A549 (cell line): ENCODE data around the gene TMED7. TPM values are rescaled to one million over a fixed set of nuclear protein-coding genes. Genes with fewer than 3 reads are reported as not detected.

Experiments used
- ATAC-seq, 2 experiments: fragments of 200-7000 bp in 1 of 2; fragments of >200 bp in 1 of 2; cut with Nextera tagmentation in 1 of 2; cut with Tn5 transposase in 1 of 2; 3 replicates each; pipeline versions ENCODE4 v1.8.0 to v1.9.1; 2018 to 2020; ENCODE audit warnings: mild to moderate bottlenecking in 1 of 2, moderate library complexity in 1 of 2
- CTCF ChIA-PET: fragments of 300-600 bp; sonication (Branson Sonifier 250); formaldehyde crosslinking; extraction: SDS; loops from one replicate; lab custom pipeline; 2021; ENCODE audit warnings: antibody characterized with exemption, inconsistent platforms; lab: Yijun Ruan, JAX
- POLR2A ChIA-PET: fragments of 350-600 bp; formaldehyde crosslinking; extraction: SDS; loops from one replicate; lab custom pipeline; 2021; ENCODE audit warnings: antibody characterized with exemption, inconsistent platforms; lab: Yijun Ruan, JAX
- DNase-seq, 2 experiments: peaks; one replicate each; pipeline versions ENCODE4 v3.0.0 to v3.0.0-alpha.2; 2011 to 2016; ENCODE audit warnings: low read depth in 1 of 2, low spot score in 1 of 2
- FAIRE-seq: peaks from 2 replicates; lab custom pipeline; 2011; peaks lifted over from hg19 to GRCh38; lab: Jason Lieb, UNC
- H3K27ac ChIP-seq, 2 experiments: fragments of >200 bp; sonication (Bioruptor Twin); formaldehyde crosslinking; 3 replicates each; pipeline ENCODE4 v1.5.1; 2016 to 2017
- H3K4me1 ChIP-seq: fragments of >200 bp; sonication (Bioruptor Twin); formaldehyde crosslinking; 3 replicates; pipeline ENCODE4 v1.6.1; 2016
- H3K4me2 ChIP-seq: fragments of >200 bp; sonication (Bioruptor Twin); formaldehyde crosslinking; 3 replicates; pipeline ENCODE4 v1.6.1; 2016
- H3K4me3 ChIP-seq: fragments of >200 bp; sonication (Bioruptor Twin); formaldehyde crosslinking; 3 replicates; pipeline ENCODE4 v1.5.1; 2016
- H3K9me3 ChIP-seq: fragments of >200 bp; sonication (Bioruptor Twin); formaldehyde crosslinking; 3 replicates; pipeline ENCODE4 v1.6.1; 2016
- BHLHE40 ChIP-seq: IDR thresholded peaks from 2 replicates; pipeline ENCODE4 v1.6.1; 2012; ENCODE audit warnings: low read depth, low read length, inconsistent platforms
- CHD2 ChIP-seq: fragments of 150-350 bp; IDR thresholded peaks from 2 replicates; pipeline ENCODE4 v1.6.1; 2014; ENCODE audit warnings: low read length; ENCODE audit not compliant: partially characterized antibody
- CHD4 ChIP-seq: fragments of 200-600 bp; sonication (generic); IDR thresholded peaks from 2 replicates; pipeline ENCODE4 v1.6.1; 2016; ENCODE audit warnings: antibody characterized with exemption, mild to moderate bottlenecking, borderline replicate concordance
- EHF ChIP-seq: fragments of 250-450 bp; sonication (Bioruptor Pico); IDR thresholded peaks from 2 replicates; pipeline ENCODE4 v1.5.0; 2020; ENCODE audit warnings: mild to moderate bottlenecking
- FOSB ChIP-seq: fragments of 250-450 bp; sonication (Bioruptor Pico); IDR thresholded peaks from 2 replicates; pipeline ENCODE4 v1.5.0; 2020; ENCODE audit warnings: mild to moderate bottlenecking, moderate library complexity
- HEYL ChIP-seq: fragments of 250-450 bp; sonication (Bioruptor Pico); IDR thresholded peaks from 2 replicates; pipeline ENCODE4 v1.8.0; 2021; ENCODE audit warnings: mild to moderate bottlenecking, moderate library complexity
- HOXA7 ChIP-seq: fragments of 250-450 bp; sonication (Bioruptor Pico); IDR thresholded peaks from 2 replicates; pipeline ENCODE4 v1.5.0; 2020; ENCODE audit warnings: mild to moderate bottlenecking, moderate library complexity
- HOXB13 ChIP-seq: fragments of 250-450 bp; sonication (Bioruptor Pico); IDR thresholded peaks from 2 replicates; pipeline ENCODE4 v1.5.0; 2020; ENCODE audit warnings: low read depth, mild to moderate bottlenecking, moderate library complexity
- JUN ChIP-seq, 2 experiments: fragments of >200 bp; sonication (Bioruptor Twin); formaldehyde crosslinking; IDR thresholded peaks; 2 replicates in 1 of 2; 3 replicates in 1 of 2; pipeline ENCODE4 v1.6.1; 2016 to 2017
- MAFK ChIP-seq: fragments of 450-650 bp; IDR thresholded peaks from 2 replicates; pipeline ENCODE4 v1.6.1; 2014; ENCODE audit not compliant: partially characterized antibody
- MYC ChIP-seq: IDR thresholded peaks from 2 replicates; pipeline ENCODE4 v1.6.1; 2012; ENCODE audit warnings: mild to moderate bottlenecking, inconsistent platforms, low read length, improper control_type of control experiment, borderline replicate concordance
- NPAS2 ChIP-seq: fragments of 250-450 bp; sonication (Bioruptor Pico); IDR thresholded peaks from 2 replicates; pipeline ENCODE4 v1.8.0; 2022; ENCODE audit warnings: mild to moderate bottlenecking, moderate library complexity, borderline replicate concordance
- PHF8 ChIP-seq: fragments of 200-600 bp; sonication (generic); IDR thresholded peaks from 2 replicates; pipeline ENCODE4 v1.6.1; 2016; ENCODE audit warnings: low read depth, mild to moderate bottlenecking, antibody characterized with exemption, moderate library complexity, borderline replicate concordance
- POLR2A ChIP-seq: IDR thresholded peaks from 2 replicates; pipeline ENCODE4 v1.6.1; 2012; ENCODE audit warnings: mild to moderate bottlenecking, low read length
- RAD21 ChIP-seq, 2 experiments: fragments of >200 bp in 1 of 2; sonication (Bioruptor Twin) in 1 of 2; formaldehyde crosslinking in 1 of 2; IDR thresholded peaks in 1 of 2; conservative IDR thresholded peaks in 1 of 2; 2 replicates in 1 of 2; 3 replicates in 1 of 2; pipeline ENCODE4 v1.6.1; 2012 to 2018; ENCODE audit warnings: inconsistent platforms in 1 of 2
- SMC3 ChIP-seq: fragments of >200 bp; sonication (Bioruptor Twin); formaldehyde crosslinking; IDR thresholded peaks from 3 replicates; pipeline ENCODE4 v1.6.1; 2018; ENCODE audit warnings: inconsistent platforms
- SREBF2 ChIP-seq: fragments of 450-650 bp; IDR thresholded peaks from 2 replicates; pipeline ENCODE4 v1.6.1; 2014; ENCODE audit warnings: mild to moderate bottlenecking, moderate library complexity
- TP53 ChIP-seq: fragments of 250-450 bp; sonication (Bioruptor Pico); IDR thresholded peaks from 2 replicates; pipeline ENCODE4 v1.5.0; 2021; ENCODE audit warnings: mild to moderate bottlenecking, moderate library complexity
- ZFP36 ChIP-seq: fragments of 450-650 bp; IDR thresholded peaks from 2 replicates; pipeline ENCODE4 v1.6.1; 2014; ENCODE audit warnings: borderline replicate concordance; ENCODE audit not compliant: partially characterized antibody
- ZNF302 ChIP-seq: fragments of 250-450 bp; sonication (Bioruptor Pico); IDR thresholded peaks from 2 replicates; pipeline ENCODE4 v1.9.0; 2021; ENCODE audit warnings: inconsistent platforms, mild to moderate bottlenecking, moderate library complexity
- ZSCAN20 ChIP-seq: fragments of 250-450 bp; sonication (Bioruptor Pico); IDR thresholded peaks from 2 replicates; pipeline ENCODE4 v1.8.0; 2022; ENCODE audit warnings: mild to moderate bottlenecking, moderate library complexity
- whole genome bisulfite sequencing: methylation state at CpG from one replicate; pipeline ENCODE4 v1.1.6; 2017; ENCODE audit errors: missing lambda C conversion rate; 5-methylcytosine and 5-hydroxymethylcytosine counted together
- polyA plus RNA-seq, 4 experiments: library from polyadenylated mRNA; depleted of rRNA in 3 of 4; stranded (reverse); fragments of >200 nt; fragmentation: RNase III in 1 of 4; extraction: RNeasy Plus Mini Kit Qiagen cat#74134 plus additional on column Dnase treatment in 1 of 4; gene quantifications; 2 replicates in 3 of 4; 3 replicates in 1 of 4; pipeline ENCODE4 v1.2.3, GENCODE V29; 2011 to 2017
- TF ChIP-seq, protein P1 (sequence below): IDR thresholded peaks from 2 replicates; pipeline ENCODE4 v1.6.1; 2012
- TF ChIP-seq, protein P2 (sequence below): fragments of 250-450 bp; sonication (Bioruptor Pico); IDR thresholded peaks from 2 replicates; pipeline ENCODE4 v1.5.0; 2020; ENCODE audit warnings: low read depth, mild to moderate bottlenecking, moderate library complexity
- TF ChIP-seq, protein P3 (sequence below): fragments of 150-350 bp; IDR thresholded peaks from 2 replicates; pipeline ENCODE4 v1.6.1; 2014; ENCODE audit warnings: low read depth, mild to moderate bottlenecking, low read length
- TF ChIP-seq, protein P4 (sequence below): IDR thresholded peaks from 2 replicates; pipeline ENCODE4 v1.6.1; 2012; ENCODE audit warnings: low read depth, borderline replicate concordance
- TF ChIP-seq, protein P5 (sequence below): IDR thresholded peaks from 2 replicates; pipeline ENCODE4 v1.6.1; 2012
- TF ChIP-seq, protein P6 (sequence below): fragments of >200 bp; sonication (Bioruptor Twin); formaldehyde crosslinking; IDR thresholded peaks from 3 replicates; pipeline ENCODE4 v1.6.1; 2016

Gene TMED7
- polyA plus RNA-seq, 2 of the 4 experiments (the other 2 are of a cell fraction): 60.6 to 99.1 TPM

DNA sequence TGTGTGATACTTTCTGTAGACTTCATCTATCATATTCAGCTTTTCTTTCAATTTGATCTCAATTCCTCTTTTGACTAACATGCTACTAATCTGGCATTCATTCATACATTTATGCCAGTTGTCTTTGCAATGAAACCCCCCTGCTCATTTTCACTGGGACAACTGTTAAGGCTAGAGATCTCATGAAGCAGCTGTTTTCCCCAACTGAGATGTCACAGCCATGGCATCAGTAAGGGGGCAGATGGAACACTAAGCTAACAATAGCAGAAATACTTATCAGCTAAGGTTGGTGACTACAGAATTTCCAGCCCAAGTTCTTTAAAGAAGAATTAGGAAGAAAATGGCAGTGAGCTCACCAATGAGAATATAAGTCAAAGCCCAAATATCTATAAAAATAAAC, 9.4 kb downstream of the TMED7 start:
- FAIRE-seq: no peak
- Histone ChIP-seq H3K4me3 (no peak overlapping the region), H3K27ac (no peak overlapping the region)
- TF ChIP-seq FOSB (CRISPR knock-in tag): no peak
- TF ChIP-seq, protein P1, sequence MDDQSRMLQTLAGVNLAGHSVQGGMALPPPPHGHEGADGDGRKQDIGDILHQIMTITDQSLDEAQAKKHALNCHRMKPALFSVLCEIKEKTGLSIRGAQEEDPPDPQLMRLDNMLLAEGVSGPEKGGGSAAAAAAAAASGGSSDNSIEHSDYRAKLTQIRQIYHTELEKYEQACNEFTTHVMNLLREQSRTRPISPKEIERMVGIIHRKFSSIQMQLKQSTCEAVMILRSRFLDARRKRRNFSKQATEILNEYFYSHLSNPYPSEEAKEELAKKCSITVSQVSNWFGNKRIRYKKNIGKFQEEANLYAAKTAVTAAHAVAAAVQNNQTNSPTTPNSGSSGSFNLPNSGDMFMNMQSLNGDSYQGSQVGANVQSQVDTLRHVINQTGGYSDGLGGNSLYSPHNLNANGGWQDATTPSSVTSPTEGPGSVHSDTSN: no peak
- TF ChIP-seq CHD2: no peak
- no peak for TF ChIP-seq JUN (IDR thresholded peaks at IDR 0.05)
- no peak for TF ChIP-seq HEYL (CRISPR knock-in tag)
- no peak for TF ChIP-seq TP53
- TF ChIP-seq, all 56 proteins: peak for 0
- POLR2A ChIA-PET: interaction anchor here (1.5 kb wide), 1 partner anchor 72 kb away, joined by 4 read pairs; the partner anchor contains the start of gene FEM1C
- Histone ChIP-seq H3K4me1 (no peaks in the 10 kb centered on the region), H3K9me3 (no peaks in the 10 kb centered on the region), H3K4me2 (no peak overlapping the region)
- CTCF ChIA-PET: interaction anchor here (1.1 to 1.2 kb wide), 2 partner anchors 9 to 207 kb away, joined by 3 to 4 read pairs; partner anchors contain the start of gene TMED7
- ATAC-seq: no peak
- DNase-seq: no peak

DNA sequence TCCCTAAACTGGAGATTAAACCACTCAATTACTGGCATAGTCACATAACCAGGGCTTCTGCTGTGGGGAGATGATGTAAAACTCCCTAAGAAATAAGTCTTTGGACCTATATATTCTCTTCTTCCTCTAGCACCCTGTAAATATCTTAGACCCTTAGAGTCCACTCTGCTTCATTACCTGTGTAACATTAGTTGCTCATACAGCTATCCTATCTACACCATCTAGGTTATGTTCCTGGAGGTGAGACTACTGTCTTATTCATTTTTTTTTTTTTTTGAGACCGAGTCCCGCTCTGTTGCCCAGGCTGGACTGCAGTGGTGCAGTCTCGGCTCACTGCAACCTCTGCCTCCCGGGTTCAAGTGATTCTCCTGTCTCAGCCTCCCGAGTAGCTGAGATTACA, 14.0 kb downstream of the TMED7 start:
- Histone ChIP-seq H3K27ac (no peak overlapping the region), H3K9me3 (no peaks in the 10 kb centered on the region), H3K4me1 (no peaks in the 10 kb centered on the region), H3K4me3 (no peak overlapping the region), H3K4me2 (no peak overlapping the region)
- CTCF ChIA-PET: interaction anchor here (0.6 kb wide), 1 partner anchor 484 kb away, joined by 3 read pairs; no protein-coding TSS in a partner anchor
- DNase-seq: no peak
- no peak for FAIRE-seq
- POLR2A ChIA-PET: no interaction called here
- TF ChIP-seq HOXA7 (CRISPR knock-in tag) (no peak), BHLHE40 (no peak), RAD21 (conservative IDR thresholded peaks at IDR 0.05 in 1 of 2, IDR thresholded peaks at IDR 0.05 in 1 of 2) (no peak), MYC (no peak), SREBF2 (no peak)
- TF ChIP-seq, protein P2, sequence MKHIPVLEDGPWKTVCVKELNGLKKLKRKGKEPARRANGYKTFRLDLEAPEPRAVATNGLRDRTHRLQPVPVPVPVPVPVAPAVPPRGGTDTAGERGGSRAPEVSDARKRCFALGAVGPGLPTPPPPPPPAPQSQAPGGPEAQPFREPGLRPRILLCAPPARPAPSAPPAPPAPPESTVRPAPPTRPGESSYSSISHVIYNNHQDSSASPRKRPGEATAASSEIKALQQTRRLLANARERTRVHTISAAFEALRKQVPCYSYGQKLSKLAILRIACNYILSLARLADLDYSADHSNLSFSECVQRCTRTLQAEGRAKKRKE (CRISPR knock-in tag): no peak
- TF ChIP-seq, protein P3, sequence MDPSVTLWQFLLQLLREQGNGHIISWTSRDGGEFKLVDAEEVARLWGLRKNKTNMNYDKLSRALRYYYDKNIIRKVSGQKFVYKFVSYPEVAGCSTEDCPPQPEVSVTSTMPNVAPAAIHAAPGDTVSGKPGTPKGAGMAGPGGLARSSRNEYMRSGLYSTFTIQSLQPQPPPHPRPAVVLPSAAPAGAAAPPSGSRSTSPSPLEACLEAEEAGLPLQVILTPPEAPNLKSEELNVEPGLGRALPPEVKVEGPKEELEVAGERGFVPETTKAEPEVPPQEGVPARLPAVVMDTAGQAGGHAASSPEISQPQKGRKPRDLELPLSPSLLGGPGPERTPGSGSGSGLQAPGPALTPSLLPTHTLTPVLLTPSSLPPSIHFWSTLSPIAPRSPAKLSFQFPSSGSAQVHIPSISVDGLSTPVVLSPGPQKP: no peak
- 98% methylated on average over 5 of the region's 5 CpGs for WGBS
- peak in 1 of 2 experiments; percentile 33; a peak in 1 of 6 replicates for ATAC-seq

DNA sequence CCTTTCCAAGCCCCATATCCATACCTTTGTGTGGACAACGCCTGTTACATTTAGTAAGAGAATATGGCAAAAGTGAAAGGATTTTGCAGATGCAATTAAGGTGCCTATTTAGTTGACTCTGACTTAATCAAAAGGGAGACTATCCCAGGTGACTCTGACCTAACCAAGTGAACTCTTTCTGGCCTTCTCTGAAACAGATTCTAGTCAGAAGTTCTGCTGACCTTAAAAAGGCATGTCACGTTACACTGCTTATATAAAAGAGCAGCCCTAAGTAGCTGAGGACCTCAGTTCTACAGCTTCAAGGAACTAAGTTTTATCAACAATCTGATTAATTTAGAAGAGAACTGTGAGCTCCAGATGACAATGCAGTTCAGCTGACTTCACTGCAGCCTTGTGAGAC, 17.9 kb downstream of the TMED7 start:
- 81% methylated on average over 2 of the region's 2 CpGs for WGBS
- no peak overlapping the region for H3K4me2 ChIP-seq
- H3K4me3 ChIP-seq: no peak overlapping the region
- no peaks in the 10 kb centered on the region for H3K4me1 ChIP-seq
- no peak for TF ChIP-seq NPAS2
- TF ChIP-seq TP53: no peak
- TF ChIP-seq SREBF2: no peak
- no peak for TF ChIP-seq MAFK
- no peak for TF ChIP-seq ZNF302 (CRISPR knock-in tag)
- TF ChIP-seq PHF8: no peak
- TF ChIP-seq, protein P4, sequence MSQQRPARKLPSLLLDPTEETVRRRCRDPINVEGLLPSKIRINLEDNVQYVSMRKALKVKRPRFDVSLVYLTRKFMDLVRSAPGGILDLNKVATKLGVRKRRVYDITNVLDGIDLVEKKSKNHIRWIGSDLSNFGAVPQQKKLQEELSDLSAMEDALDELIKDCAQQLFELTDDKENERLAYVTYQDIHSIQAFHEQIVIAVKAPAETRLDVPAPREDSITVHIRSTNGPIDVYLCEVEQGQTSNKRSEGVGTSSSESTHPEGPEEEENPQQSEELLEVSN: no peak
- TF ChIP-seq ZFP36: no peak
- no peak for TF ChIP-seq CHD4
- TF ChIP-seq, protein P5, sequence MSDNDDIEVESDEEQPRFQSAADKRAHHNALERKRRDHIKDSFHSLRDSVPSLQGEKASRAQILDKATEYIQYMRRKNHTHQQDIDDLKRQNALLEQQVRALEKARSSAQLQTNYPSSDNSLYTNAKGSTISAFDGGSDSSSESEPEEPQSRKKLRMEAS: no peak
- no peak for TF ChIP-seq ZSCAN20
- TF ChIP-seq JUN (IDR thresholded peaks at IDR 0.05): no peak
- TF ChIP-seq SMC3: no peak
- TF ChIP-seq CHD2: no peak
- TF ChIP-seq HOXB13: no peak
- no peak for TF ChIP-seq POLR2A
- TF ChIP-seq, protein P6, sequence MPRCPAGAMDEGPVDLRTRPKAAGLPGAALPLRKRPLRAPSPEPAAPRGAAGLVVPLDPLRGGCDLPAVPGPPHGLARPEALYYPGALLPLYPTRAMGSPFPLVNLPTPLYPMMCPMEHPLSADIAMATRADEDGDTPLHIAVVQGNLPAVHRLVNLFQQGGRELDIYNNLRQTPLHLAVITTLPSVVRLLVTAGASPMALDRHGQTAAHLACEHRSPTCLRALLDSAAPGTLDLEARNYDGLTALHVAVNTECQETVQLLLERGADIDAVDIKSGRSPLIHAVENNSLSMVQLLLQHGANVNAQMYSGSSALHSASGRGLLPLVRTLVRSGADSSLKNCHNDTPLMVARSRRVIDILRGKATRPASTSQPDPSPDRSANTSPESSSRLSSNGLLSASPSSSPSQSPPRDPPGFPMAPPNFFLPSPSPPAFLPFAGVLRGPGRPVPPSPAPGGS: no peak
- no peak for TF ChIP-seq EHF (CRISPR knock-in tag)
- no peak for DNase-seq
- no peak overlapping the region for H3K27ac ChIP-seq
- no peak for ATAC-seq
- no peaks in the 10 kb centered on the region for H3K9me3 ChIP-seq
- ChIA-PET POLR2A (no interaction called here), CTCF (no interaction called here)
- no peak for FAIRE-seq
